ENCODE results near the gene GNA15. TPM values are rescaled to one million over a fixed set of nuclear protein-coding genes. Genes with fewer than 3 reads are reported as not detected.

Gene GNA15
- total RNA-seq, 1 donor from 2014 or later = 83.6 TPM

GRCh38 chr19:3203805-3204645 lies 68.2 kb downstream of the GNA15 start:
- intact Hi-C loops (cut with micrococcal nuclease) = no loop called here

- intact Hi-C loops (cut with micrococcal nuclease) = no loop called here
These were observed 68.9 kb downstream of the GNA15 start for GRCh38 chr19:3204646-3205275.

GRCh38 chr19:3206216-3206953 lies 70.6 kb downstream of the GNA15 start:
- intact Hi-C loops (cut with micrococcal nuclease) = no loop called here

- intact Hi-C loops (cut with micrococcal nuclease) = no loop called here
These were observed 71.8 kb downstream of the GNA15 start for GRCh38 chr19:3207461-3208242.

DNA sequence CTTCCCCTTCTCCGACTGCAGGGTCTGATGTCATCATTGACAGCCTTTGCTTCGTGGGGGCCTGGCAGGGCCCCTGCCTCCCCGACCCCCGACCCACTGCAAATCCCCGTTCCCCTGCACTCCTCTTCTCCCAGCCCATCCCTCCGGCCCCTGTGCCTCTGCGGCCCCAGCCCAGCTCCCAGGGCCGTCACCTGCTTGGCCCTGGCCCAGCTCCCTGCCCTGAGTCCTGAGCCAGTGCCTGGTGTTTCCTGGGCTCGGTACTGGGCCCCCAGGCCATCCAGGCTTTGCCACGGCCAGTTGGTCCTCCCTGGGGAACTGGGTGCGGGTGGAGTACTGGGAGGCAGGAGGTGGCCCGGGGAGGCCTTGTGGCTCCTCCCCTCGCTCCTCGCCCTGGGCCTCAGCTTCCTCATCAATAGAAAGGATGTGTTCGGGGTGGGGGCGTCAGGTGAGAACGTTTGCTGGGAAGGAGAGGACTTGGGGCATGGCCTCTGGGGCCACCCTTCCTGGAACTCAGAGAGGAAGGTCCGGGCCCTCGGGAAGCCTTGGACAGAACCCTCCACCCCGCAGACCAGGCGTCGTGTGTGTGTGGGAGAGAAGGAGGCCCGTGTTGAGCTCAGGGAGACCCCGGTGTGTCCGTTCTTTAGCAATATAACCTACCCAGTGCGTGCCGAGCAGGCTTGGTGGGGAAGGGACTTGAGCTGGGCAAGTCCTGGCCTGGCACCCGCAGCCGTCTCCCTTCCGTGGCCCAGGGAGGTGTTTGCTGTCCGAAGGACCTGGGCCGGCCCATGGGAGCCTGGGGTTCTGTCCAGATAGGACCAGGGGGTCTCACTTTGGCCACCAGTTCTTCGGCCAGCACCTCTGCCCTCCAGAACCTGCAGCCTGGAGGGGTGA lies 72.7 kb downstream of the GNA15 start:
- intact Hi-C loops (cut with micrococcal nuclease) = no loop called here

DNA sequence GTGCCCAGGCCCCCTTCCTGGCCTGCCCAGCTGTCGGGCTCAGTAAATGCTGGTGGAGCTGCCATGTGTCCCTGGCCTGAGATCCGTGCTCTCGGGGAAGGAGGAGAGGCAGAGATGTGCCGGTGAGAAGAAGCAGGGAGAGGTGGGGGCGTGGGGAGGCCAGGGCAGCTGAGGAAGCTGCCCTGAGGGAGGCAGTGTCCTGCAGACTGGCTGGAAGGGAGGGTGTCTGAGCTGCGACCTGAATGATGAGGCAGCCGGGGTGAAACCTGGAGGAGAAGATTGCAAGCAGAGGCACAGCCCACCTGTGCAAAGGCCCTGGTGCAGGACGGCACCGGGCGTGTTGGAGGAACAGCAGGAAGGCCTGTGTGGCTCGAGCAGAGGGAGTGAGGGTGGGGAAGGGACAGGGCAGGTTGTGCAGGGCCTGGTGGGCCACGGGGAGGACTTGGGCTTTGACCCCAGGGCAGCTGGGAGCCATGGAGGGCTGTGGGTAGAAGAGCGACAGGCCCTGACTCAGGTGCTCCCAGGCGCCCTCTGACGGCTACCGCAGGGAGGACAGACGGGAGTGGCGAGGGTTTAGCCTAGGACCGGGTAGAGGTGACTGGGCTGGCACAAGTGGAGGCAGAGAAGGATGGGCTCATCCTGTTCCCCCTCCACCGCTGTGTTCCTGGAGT lies 74.6 kb downstream of the GNA15 start:
- intact Hi-C loops (cut with micrococcal nuclease) = loop anchor here (2.0 kb wide), 1 partner anchor 136 kb away; no protein-coding TSS in a partner anchor

- intact Hi-C loops (cut with micrococcal nuclease) = loop anchor here (2.0 kb wide), 1 partner anchor 136 kb away; no protein-coding TSS in a partner anchor
These were observed 75.4 kb downstream of the GNA15 start for GRCh38 chr19:3211191-3211590.

DNA sequence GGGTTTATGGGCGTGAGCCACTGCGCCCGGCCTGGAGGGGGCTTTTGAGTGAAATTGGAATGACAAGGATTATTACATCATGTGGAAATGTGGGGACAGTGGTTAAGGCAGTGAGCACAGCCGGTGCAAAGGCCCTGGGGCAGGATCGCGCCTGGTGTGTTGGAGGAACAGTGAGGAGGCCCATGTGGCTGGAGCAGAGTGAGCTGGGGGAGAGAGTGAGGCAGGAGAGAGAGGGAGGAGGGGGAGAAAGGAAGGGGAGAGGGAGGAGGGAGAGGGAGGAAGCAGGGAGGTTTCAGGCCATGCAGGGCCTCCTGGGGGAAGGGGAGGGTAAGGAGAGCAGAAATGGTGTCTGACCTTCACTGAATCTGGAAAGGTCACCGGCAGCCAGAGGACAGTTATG lies 77.3 kb downstream of the GNA15 start:
- intact Hi-C loops (cut with micrococcal nuclease) = no loop called here

Other genes with a start within 250 kb of the GNA15 start
- 2.7 and 3.9 TPM in 2 replicates for gene ZNF57, start 235.1 kb upstream of the GNA15 start, total RNA-seq
- gene ZNF77, start 191.1 kb upstream of the GNA15 start, total RNA-seq = 4.2 and 4.3 TPM in 2 replicates
- 1.0 and 1.9 TPM in 2 replicates for gene TLE6, start 158.5 kb upstream of the GNA15 start, total RNA-seq
- 1.1 and 1.9 TPM in 2 replicates for gene TLE2, start 106.8 kb upstream of the GNA15 start, total RNA-seq
- 730 and 731 TPM in 2 replicates for gene TLE5, start 73.5 kb upstream of the GNA15 start, total RNA-seq
- 1.6 and 2.3 TPM in 2 replicates for gene GNA11, start 41.7 kb upstream of the GNA15 start, total RNA-seq
- 230 and 236 TPM in 2 replicates for gene S1PR4, start 42.7 kb downstream of the GNA15 start, total RNA-seq
- gene NCLN, start 49.9 kb downstream of the GNA15 start, total RNA-seq = 57.0 and 61.0 TPM in 2 replicates
- 0.09 and 0.41 TPM in 2 replicates for gene CELF5, start 88.6 kb downstream of the GNA15 start, total RNA-seq
- 11.5 and 11.9 TPM in 2 replicates for gene NFIC, start 230.6 kb downstream of the GNA15 start, total RNA-seq

All from T-helper 2 cell treated with Interferon-gamma antibody and Interleukin-4, amounts not matched to agents 100 ng/mL and 5 ng/mL, for 36 hours (primary cell).